ENCODE data around the gene CCDC59. TPM values are rescaled to one million over a fixed set of nuclear protein-coding genes. Genes with fewer than 3 reads are reported as not detected.
A peak's percentile ranks its signal among the peaks of the same experiment; 100 is the strongest.

CCDC59 gene
- total RNA-seq, 6 donors from 2014 or later = 23.3 to 76.4 (median 40.8) TPM

DNA sequence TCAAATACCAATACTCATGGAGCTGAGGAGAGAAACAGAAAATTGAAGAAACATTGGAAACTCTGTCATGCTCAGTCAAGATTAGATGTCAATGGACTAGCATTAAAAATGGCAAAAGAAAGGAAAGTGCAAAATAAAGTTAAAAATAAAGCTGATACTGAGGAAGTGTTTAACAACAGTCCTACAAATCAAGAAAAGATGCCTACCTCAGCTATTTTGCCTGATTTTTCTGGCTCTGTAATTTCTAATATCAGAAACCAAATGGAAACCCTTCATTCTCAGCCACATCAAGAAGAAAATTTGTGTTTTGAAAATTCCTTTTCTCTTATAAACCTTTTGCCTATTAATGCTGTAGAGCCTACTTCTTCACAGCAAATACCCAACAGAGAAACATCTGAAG lies 40.7 kb upstream of the CCDC59 start:
- Histone ChIP-seq H3K36me3 (peaks cover 0 to 10% (median 4%) of the 10 kb centered on the region in 4 donors), H3K27me3 (no peaks in the 10 kb centered on the region), H3K27ac (no peak overlapping the region), H3K9me3 (no peaks in the 10 kb centered on the region), H3K4me3 (no peak overlapping the region), H3K4me1 (no peaks in the 10 kb centered on the region)
- ATAC-seq (ENCODE audit: low FRiP score in 2 of 2) (no peak), DNase-seq (no peak)
- TF ChIP-seq EP300 (IDR thresholded peaks at IDR 0.05) (no peak), POLR2A (IDR thresholded peaks at IDR 0.05) (no peak), POLR2AphosphoS5 (IDR thresholded peaks at IDR 0.05) (no peak)
- TF ChIP-seq, protein P1, sequence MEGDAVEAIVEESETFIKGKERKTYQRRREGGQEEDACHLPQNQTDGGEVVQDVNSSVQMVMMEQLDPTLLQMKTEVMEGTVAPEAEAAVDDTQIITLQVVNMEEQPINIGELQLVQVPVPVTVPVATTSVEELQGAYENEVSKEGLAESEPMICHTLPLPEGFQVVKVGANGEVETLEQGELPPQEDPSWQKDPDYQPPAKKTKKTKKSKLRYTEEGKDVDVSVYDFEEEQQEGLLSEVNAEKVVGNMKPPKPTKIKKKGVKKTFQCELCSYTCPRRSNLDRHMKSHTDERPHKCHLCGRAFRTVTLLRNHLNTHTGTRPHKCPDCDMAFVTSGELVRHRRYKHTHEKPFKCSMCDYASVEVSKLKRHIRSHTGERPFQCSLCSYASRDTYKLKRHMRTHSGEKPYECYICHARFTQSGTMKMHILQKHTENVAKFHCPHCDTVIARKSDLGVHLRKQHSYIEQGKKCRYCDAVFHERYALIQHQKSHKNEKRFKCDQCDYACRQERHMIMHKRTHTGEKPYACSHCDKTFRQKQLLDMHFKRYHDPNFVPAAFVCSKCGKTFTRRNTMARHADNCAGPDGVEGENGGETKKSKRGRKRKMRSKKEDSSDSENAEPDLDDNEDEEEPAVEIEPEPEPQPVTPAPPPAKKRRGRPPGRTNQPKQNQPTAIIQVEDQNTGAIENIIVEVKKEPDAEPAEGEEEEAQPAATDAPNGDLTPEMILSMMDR (IDR thresholded peaks at IDR 0.05) = no peak

DNA sequence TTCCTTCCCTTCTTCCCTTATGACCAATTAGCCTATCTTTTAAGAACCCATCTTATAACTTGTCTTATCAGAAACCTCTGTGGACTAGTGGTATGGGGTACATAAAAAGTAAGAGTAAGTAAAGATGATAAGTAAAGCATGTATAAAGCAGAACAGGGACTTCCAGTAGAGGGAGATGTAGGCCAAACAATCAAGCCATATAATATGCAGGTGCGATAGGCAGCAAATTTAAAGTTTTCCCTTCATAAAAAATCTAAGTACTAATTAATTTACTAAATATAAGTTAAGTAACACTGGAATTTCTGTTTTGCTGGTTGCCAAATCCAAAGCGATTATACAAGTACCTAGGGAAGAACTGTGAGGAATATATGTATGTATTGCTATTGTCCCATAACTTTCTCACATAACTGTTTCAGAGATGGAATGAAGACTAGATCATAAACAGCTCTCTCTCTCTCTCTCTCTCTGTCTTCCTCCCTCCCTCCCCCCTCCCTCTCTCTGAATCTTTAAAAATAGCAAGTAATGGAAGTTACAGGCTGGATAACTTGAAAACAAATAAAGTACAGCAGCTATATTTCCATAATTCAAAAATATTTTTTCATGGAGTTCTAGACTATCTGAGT lies 25.9 kb upstream of the CCDC59 start:
- 69 to 70% methylated on average over 2 of the region's 2 CpGs for WGBS, 2 donors
- no peaks in the 10 kb centered on the region for H3K4me1 ChIP-seq
- TF ChIP-seq POLR2AphosphoS5 (IDR thresholded peaks at IDR 0.05) (no peak), EP300 (IDR thresholded peaks at IDR 0.05) (no peak), POLR2A (IDR thresholded peaks at IDR 0.05) (no peak)
- TF ChIP-seq, protein P1 (IDR thresholded peaks at IDR 0.05) = peak in 2 of 6 experiments; percentile 11 to 21
- H3K27ac ChIP-seq = no peak overlapping the region
- peaks cover 0 to 10% (median 0%) of the 10 kb centered on the region in 4 donors for H3K36me3 ChIP-seq
- no peak for DNase-seq
- no peak overlapping the region for H3K4me3 ChIP-seq
- no peak for ATAC-seq (ENCODE audit: low FRiP score in 2 of 2)
- H3K9me3 ChIP-seq = no peaks in the 10 kb centered on the region
- no peaks in the 10 kb centered on the region for H3K27me3 ChIP-seq

DNA sequence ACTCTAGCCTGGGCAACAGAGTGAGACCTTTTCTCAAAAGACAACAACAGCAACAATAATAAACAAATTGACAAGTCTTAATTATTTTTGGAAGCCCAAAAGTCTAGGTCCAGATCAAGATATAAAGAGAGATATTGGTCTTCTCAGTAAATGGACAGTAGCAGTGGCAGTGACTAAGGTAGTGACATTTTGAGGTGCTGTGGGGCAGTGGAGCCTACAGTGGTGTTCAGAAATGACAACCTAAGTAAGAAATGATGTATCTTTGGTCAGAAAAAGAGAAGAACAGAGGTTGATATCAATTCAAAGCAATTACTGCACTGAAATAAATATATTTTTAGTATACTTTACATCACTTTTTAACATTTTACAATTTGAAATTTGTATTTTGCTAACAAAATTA lies 20.8 kb upstream of the CCDC59 start:
- H3K27me3 ChIP-seq = no peaks in the 10 kb centered on the region
- no peak for DNase-seq
- H3K36me3 ChIP-seq = peaks cover 0 to 4% (median 2%) of the 10 kb centered on the region in 4 donors
- H3K9me3 ChIP-seq = peaks cover 0 to 3% (median 0%) of the 10 kb centered on the region in 4 donors
- H3K4me1 ChIP-seq = no peaks in the 10 kb centered on the region
- H3K27ac ChIP-seq = no peak overlapping the region
- no peak overlapping the region for H3K4me3 ChIP-seq
- ATAC-seq (ENCODE audit: low FRiP score in 2 of 2) = no peak
- TF ChIP-seq POLR2AphosphoS5 (IDR thresholded peaks at IDR 0.05) = no peak
- TF ChIP-seq, protein P1 (IDR thresholded peaks at IDR 0.05) = no peak
- no peak for TF ChIP-seq EP300 (IDR thresholded peaks at IDR 0.05)
- TF ChIP-seq POLR2A (IDR thresholded peaks at IDR 0.05) = no peak

DNA sequence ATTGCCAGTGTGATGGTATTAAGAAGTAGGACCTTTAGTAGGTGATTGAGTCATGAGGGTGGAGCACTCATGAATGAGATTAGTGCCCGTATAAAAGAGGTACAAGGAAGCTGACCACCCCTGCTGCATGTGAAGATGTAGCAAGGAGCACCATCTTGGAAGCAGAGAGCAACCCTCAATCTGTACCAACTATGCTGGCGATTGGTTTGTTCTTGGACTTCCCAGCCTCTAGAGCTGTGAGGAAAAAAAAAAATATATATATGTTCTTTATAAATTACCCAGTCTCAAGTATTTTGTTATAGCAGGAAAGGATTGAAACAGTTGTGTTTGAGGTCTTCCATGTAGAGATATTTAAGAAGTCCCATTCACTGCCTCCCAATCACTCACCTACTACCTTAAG lies 17.0 kb upstream of the CCDC59 start:
- WGBS, 2 donors = 85 to 100% methylated on average over 2 of the region's 2 CpGs
- Histone ChIP-seq H3K27me3 (no peaks in the 10 kb centered on the region), H3K4me1 (no peaks in the 10 kb centered on the region), H3K27ac (no peak overlapping the region), H3K36me3 (peaks cover 0 to 10% (median 4%) of the 10 kb centered on the region in 4 donors), H3K4me3 (no peak overlapping the region), H3K9me3 (peaks cover 0 to 5% (median 0%) of the 10 kb centered on the region in 4 donors)
- no peak for TF ChIP-seq POLR2AphosphoS5 (IDR thresholded peaks at IDR 0.05)
- TF ChIP-seq, protein P1 (IDR thresholded peaks at IDR 0.05) = no peak
- TF ChIP-seq EP300 (IDR thresholded peaks at IDR 0.05) = no peak
- TF ChIP-seq POLR2A (IDR thresholded peaks at IDR 0.05) = no peak
- DNase-seq = no peak
- no peak for ATAC-seq (ENCODE audit: low FRiP score in 2 of 2)

DNA sequence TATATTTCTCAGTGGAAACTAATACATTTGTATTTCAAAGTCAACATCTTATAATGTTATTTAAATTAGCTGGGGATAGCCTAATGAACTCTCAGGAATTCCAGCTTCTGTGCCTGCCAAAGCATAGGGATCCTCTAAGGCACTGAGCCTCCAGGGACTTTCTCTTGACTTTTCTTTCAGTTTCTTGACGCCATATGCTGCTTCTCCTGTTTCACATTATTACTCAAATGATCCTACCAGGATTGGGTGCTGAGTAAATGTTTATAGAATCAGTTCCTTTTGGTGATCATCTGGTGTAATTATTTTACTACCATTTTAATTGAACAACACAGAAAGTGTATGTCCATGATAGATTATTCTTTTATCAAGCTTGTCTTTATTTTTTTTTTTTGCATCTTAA lies 8.0 kb upstream of the CCDC59 start:
- H3K4me1 ChIP-seq = peaks cover 0 to 5% (median 0%) of the 10 kb centered on the region in 4 donors
- TF ChIP-seq, protein P1 (IDR thresholded peaks at IDR 0.05) = no peak
- TF ChIP-seq POLR2A (IDR thresholded peaks at IDR 0.05) = no peak
- TF ChIP-seq POLR2AphosphoS5 (IDR thresholded peaks at IDR 0.05) = no peak
- no peak for TF ChIP-seq EP300 (IDR thresholded peaks at IDR 0.05)
- H3K9me3 ChIP-seq = no peaks in the 10 kb centered on the region
- H3K36me3 ChIP-seq = peaks cover 0 to 3% (median 0%) of the 10 kb centered on the region in 4 donors
- no peak for DNase-seq
- H3K27ac ChIP-seq = no peak overlapping the region
- no peak overlapping the region for H3K4me3 ChIP-seq
- no peaks in the 10 kb centered on the region for H3K27me3 ChIP-seq
- ATAC-seq (ENCODE audit: low FRiP score in 2 of 2) = no peak
- 54 to 70% methylated on average over 1 of the region's 1 CpG for WGBS, 2 donors
